Measurements from ENCODE around the gene CKMT2. TPM values are rescaled to one million over a fixed set of nuclear protein-coding genes. Genes with fewer than 3 reads are reported as not detected.
"Not testable (repeated sequence)": the region's sequence is repeated elsewhere in the genome, so short reads cannot be mapped to it uniquely, and the experiment has no call there.

The CKMT2 gene
- total RNA-seq, 2 experiments from 2014 or later: not detected

GRCh38 chr5:81244451-81244850 lies 11.3 kb downstream of the CKMT2 start:
- ChIA-PET POLR2A (no interaction called here), CTCF (interaction anchor here (0.7 kb wide), 1 partner anchor 315 kb away, joined by 3 read pairs; no protein-coding TSS in a partner anchor)

DNA sequence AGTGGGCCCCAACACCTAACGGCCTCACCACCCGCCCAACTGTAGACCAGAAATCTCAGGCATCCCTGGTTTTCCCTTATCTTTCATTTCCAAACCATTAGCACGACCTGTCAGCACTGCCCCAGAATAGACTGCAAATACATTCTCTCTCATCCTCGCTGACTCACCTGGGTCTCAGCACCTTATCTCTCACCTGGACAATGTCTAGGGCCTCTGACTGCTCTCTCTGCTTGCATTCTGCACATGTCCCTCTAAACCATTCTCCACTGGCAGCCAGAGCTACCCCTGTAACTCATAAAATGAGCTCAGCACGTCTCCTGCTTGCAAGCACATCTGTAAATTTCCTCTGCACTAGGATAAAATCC lies 12.7 kb downstream of the CKMT2 start:
- POLR2A ChIA-PET: no interaction called here
- CTCF ChIA-PET: no interaction called here

DNA sequence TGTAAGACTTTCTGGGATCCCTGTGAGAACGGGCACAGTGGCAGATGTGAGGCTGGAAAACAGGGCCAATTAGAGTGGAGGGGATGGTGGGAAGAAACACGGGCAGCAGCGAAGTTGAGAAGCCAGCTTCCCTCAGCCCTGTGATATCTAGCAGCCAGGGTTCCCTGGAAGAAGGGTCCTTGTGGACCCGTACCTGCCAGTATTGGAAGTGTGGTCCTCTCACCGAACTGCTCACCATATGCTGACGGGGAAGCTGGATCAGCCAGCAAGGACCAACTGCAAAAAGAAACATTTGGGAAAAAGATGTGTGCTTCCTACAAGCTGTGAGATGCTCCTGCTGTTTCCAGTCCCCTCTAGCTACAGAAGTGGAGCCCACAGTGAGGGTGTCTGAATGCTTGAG lies 13.6 kb downstream of the CKMT2 start:
- ChIA-PET POLR2A (no interaction called here), CTCF (no interaction called here)

GRCh38 chr5:81247441-81247972 lies 14.4 kb downstream of the CKMT2 start:
- POLR2A ChIA-PET: no interaction called here
- CTCF ChIA-PET: no interaction called here

DNA sequence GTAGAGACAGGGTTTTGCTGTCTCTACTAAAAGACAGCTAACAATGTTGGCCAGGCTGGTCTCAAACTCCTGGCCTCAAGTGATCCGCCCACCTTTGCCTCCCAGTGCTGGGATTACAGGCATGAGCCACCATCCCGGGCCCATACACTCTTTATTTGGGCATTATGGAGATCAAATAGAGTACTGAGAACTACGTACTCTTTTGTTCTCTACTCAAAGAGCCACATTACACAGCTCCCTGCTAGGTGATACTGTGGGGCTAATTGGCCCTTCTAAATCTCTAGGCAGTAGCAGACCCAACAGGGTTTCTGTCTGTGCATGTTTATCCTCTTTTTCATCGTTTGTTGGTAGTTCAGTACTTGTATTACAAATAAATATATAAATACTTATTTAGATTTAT lies 16.1 kb downstream of the CKMT2 start:
- ChIA-PET POLR2A (no interaction called here), CTCF (interaction anchor here (0.7 kb wide), 1 partner anchor 177 kb away, joined by 3 read pairs; no protein-coding TSS in a partner anchor)

GRCh38 chr5:81250004-81250403 lies 16.9 kb downstream of the CKMT2 start:
- ChIA-PET POLR2A (no interaction called here), CTCF (no interaction called here)

DNA sequence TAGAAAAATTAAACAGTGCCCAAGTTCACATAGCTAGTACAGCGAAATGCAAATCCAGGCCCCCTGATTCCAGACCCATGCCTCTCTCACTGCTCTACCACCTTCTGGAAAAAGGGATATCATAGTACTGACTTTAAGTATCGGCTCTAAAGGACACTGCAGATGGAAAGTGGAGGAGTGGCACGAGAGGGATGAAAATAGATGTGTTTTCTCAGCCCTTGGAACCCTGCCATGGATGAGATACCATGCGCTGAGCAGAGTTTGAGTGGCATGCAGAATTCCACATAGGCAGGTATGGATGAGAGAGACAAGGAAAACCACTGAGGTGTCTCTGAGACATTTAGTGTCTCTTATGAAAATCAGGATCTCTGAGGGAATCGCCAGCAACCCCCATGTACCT lies 18.8 kb downstream of the CKMT2 start:
- ChIA-PET POLR2A (no interaction called here), CTCF (no interaction called here)

GRCh38 chr5:81252904-81253303 lies 19.8 kb downstream of the CKMT2 start:
- ChIA-PET CTCF (no interaction called here), POLR2A (no interaction called here)

- CTCF ChIA-PET: no interaction called here
- POLR2A ChIA-PET: interaction anchor here (0.5 kb wide), 2 partner anchors 152 to 497 kb away, joined by 3 read pairs; partner anchors contain the start of gene SSBP2
Measured at GRCh38 chr5:81253875-81254274, 20.8 kb downstream of the CKMT2 start.

DNA sequence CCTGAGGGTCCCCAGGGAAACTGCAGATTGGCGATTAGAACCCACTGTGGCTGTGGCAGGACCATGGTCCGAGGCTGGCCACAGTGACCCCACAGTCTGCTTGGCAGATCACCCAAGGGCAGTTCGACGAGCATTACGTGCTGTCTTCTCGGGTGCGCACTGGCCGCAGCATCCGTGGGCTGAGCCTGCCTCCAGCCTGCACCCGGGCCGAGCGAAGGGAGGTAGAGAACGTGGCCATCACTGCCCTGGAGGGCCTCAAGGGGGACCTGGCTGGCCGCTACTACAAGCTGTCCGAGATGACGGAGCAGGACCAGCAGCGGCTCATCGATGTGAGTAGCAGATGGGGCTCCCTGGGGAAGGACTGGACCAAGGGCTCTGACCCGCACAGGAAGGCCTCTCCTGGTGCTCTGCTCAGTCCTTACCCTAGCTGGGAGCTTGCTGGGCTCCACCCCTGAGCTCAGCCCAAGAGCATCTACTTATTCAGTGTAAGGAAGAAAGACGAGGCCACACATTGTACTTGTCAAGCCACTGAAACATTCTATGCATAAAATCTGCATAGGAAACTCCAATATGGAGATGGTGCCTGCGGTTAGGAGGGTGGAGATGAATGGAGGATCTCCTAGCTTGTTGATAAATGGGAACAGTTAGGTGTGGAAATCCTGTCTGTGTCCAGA lies 21.9 kb downstream of the CKMT2 start:
- CTCF ChIA-PET: no interaction called here
- POLR2A ChIA-PET: no interaction called here

DNA sequence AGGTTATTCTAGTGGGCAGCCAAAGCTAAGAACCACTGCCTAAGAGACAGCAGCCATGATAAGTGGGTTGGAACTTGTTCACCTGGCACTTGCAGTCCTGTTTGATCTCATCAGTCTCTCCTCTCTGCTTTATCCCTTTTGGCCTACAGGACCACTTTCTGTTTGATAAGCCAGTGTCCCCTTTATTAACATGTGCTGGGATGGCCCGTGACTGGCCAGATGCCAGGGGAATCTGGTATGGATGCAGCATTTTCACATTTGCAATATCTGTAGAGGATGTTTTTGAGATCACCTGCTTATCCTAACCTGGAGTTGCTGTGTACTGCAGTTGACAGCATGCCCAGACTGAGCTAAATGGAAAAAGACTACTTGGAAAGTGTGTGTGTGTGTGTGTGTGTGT lies 23.6 kb downstream of the CKMT2 start:
- CTCF ChIA-PET: no interaction called here
- POLR2A ChIA-PET: no interaction called here

DNA sequence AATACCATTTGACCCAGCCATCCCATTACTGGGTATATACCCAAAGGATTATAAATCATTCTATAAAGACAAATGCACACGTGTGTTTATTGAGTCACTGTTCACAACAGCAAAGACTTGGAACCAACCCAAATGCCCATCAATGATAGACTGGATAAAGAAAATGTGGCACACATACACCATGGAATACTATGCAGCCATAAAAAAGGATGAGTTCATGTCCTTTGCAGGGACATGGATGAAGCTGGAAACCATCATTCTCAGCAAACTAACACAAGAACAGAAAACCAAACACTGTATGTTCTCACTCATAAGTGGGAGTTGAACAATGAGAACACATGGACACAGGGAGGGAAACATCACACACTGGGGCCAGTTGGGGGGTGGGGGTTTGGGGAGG lies 29.7 kb downstream of the CKMT2 start:
- CTCF ChIA-PET, POLR2A ChIA-PET: not testable (repeated sequence)

- POLR2A ChIA-PET: no interaction called here
- CTCF ChIA-PET: interaction anchor here (1.3 kb wide), 1 partner anchor 34 kb away, joined by 3 read pairs; no protein-coding TSS in a partner anchor
Measured at GRCh38 chr5:81265101-81265500, 32.0 kb downstream of the CKMT2 start.

DNA sequence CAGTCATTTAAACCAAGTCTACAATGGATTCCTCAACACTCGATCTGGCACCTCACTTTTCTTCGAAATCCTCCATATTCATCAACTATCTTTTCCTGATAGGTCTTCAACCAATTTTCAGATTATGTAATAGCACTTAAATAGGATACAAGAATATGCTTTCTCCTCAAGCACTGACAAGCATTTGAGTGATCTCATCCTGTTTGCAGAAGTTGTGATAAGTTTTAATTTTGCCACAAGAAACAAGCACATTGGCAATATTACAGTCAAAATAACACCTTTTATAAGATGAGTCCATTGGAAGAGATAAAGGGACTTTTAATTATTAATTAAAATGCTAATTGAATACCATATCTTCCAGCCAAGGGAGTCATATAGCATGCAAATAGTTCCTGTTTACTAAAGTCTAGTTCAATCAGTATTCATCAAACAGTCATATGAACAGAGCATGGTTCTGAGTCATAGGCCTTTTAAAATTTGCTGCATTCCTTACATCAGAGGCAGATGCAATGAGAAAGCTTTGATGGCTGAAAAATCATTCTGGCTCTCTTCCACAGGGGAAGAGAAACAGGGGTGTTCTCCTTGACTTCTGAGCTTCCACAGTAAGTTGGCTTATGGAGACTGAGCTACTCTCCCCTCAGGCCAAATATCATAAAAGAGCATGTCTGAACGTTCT lies 35.5 kb downstream of the CKMT2 start:
- CTCF ChIA-PET: interaction anchor here (0.7 kb wide), 1 partner anchor 559 kb away, joined by 3 read pairs; no protein-coding TSS in a partner anchor

GRCh38 chr5:81269751-81270393 lies 36.8 kb downstream of the CKMT2 start:
- CTCF ChIA-PET: no interaction called here
- POLR2A ChIA-PET: no interaction called here

More for the DNA sequence above, 35.5 kb downstream of the CKMT2 start:
- POLR2A ChIA-PET: no interaction called here

DNA sequence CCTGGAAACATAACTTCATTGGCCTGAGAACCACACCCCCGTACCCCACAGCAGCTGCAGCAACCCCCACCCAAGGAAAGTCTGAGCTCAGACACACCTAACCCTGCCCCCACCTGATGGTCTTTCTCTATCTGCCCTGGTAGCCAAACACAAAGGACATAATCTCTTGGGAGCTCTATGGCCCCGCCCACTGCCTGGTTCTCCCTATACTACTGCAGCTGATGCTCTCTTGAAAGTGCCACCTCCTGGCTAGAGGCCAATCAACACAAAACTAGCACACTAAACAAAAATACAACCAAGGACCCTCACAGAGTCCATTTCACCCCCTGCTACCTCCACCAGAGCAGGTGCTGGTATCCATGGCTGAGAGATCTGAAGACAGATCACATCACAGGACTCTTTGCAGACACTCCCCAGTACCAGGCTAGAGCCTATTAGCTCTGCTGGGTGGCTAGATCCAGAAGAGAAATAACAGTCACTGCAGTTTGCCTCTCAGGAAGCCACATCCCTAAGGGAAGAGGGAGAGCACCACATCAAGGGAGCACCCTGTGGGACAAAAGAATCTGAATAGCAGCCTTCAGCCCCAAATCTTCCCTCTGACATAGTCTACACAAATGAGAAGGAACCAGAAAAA lies 37.4 kb downstream of the CKMT2 start:
- CTCF ChIA-PET: not testable (repeated sequence)

GRCh38 chr5:81283976-81284375 lies 50.9 kb downstream of the CKMT2 start:
- POLR2A ChIA-PET: no interaction called here
- CTCF ChIA-PET: interaction anchor here (0.7 to 1.2 kb wide), 2 partner anchors 18 to 50 kb away, joined by 6 read pairs; partner anchors contain the start of gene ZCCHC9

More for the DNA sequence above, 37.4 kb downstream of the CKMT2 start:
- POLR2A ChIA-PET: not testable (repeated sequence)

- CTCF ChIA-PET: interaction anchor here (0.7 to 1.1 kb wide), 2 partner anchors 14 to 267 kb away, joined by 3 to 4 read pairs; no protein-coding TSS in a partner anchor
- POLR2A ChIA-PET: interaction anchor here (0.6 kb wide), 1 partner anchor 24 kb away, joined by 3 read pairs; no protein-coding TSS in a partner anchor
Measured at GRCh38 chr5:81286059-81286617, 53.0 kb downstream of the CKMT2 start.

GRCh38 chr5:81288021-81288433 lies 54.9 kb downstream of the CKMT2 start:
- POLR2A ChIA-PET: interaction anchor here (0.7 kb wide), 1 partner anchor 10 kb away, joined by 3 read pairs; no protein-coding TSS in a partner anchor

DNA sequence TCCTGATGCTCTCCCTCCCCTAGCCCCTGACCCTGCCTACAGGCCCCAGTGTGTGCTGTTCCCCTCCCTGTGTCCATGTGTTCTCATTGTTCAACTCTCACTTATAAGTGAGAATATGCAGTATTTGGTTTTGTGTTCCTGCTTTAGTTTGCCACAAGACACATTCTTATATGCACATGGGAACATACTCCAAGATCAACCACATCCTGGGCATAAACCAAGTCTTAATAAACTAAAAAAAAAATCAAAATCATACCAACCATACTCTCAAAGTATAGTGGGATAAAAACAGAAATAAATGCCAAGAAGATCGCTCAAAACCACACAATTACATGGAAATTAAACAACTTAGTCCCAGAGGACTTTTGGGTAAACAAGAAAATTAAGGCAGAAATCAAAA lies 57.0 kb downstream of the CKMT2 start:
- CTCF ChIA-PET: no interaction called here
- POLR2A ChIA-PET: no interaction called here

More at GRCh38 chr5:81288021-81288433, 54.9 kb downstream of the CKMT2 start:
- CTCF ChIA-PET: interaction anchor here (1.0 to 1.2 kb wide), 2 partner anchors 11 to 14 kb away, joined by 3 to 5 read pairs; partner anchors contain the start of gene ZCCHC9
